ENCODE measurements around the gene GSTA4. TPM values are rescaled to one million over a fixed set of nuclear protein-coding genes. Genes with fewer than 3 reads are reported as not detected.
"Not testable (repeated sequence)": the region's sequence is repeated elsewhere in the genome, so short reads cannot be mapped to it uniquely, and the experiment has no call there.

The GSTA4 gene
- total RNA-seq, 1 donor from 2014 or later: 12.1 TPM

DNA sequence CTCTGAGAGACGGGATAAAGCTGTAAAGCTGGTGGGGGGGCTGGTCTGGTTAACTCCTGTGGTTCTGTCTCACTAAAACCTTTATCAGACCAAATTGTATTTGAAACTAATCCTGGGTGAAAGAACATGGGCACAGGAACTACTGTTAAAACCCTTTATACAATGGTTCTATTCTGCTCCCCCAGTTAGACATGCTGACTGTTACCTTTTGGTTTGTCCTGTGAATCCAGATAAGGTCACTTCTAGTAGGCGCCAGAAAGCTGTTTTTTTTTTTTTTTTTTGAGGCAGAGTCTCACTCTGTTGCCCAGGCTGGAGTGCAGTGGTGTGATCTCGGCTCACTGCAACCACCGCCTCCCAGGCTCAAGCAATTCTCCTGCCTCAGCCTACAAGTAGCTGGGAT is 29.7 kb downstream of the GSTA4 start:
- TF ChIP-seq, protein P1, sequence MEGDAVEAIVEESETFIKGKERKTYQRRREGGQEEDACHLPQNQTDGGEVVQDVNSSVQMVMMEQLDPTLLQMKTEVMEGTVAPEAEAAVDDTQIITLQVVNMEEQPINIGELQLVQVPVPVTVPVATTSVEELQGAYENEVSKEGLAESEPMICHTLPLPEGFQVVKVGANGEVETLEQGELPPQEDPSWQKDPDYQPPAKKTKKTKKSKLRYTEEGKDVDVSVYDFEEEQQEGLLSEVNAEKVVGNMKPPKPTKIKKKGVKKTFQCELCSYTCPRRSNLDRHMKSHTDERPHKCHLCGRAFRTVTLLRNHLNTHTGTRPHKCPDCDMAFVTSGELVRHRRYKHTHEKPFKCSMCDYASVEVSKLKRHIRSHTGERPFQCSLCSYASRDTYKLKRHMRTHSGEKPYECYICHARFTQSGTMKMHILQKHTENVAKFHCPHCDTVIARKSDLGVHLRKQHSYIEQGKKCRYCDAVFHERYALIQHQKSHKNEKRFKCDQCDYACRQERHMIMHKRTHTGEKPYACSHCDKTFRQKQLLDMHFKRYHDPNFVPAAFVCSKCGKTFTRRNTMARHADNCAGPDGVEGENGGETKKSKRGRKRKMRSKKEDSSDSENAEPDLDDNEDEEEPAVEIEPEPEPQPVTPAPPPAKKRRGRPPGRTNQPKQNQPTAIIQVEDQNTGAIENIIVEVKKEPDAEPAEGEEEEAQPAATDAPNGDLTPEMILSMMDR (conservative IDR thresholded peaks at IDR 0.05; ENCODE audit: low read depth, low read length): no peak
- no peak for DNase-seq (ENCODE audit: low read depth)
- H3K4me3 ChIP-seq (ENCODE audit: low read depth, low read length): no peak overlapping the region

DNA sequence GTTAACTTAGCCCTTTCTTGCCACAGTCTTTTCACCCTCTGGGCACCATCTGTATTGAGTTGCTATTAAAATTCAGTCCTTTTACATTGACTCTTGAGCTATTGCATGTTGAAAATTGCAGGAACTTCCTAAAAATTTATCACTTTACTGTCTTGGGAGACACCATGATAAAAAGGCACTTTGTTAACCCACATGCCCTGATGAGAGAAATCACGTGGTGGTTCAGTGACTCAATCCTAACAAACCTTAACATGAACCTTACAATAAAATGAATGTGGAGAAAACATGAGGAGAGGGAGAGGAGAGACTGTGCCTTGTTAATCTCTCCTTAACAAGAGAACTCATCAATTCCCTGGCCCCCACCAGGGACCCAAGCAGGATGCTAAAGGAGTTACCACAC is 30.8 kb downstream of the GSTA4 start:
- TF ChIP-seq, protein P1 (conservative IDR thresholded peaks at IDR 0.05; ENCODE audit: low read depth, low read length): no peak
- H3K4me3 ChIP-seq (ENCODE audit: low read depth, low read length): no peak overlapping the region

DNA sequence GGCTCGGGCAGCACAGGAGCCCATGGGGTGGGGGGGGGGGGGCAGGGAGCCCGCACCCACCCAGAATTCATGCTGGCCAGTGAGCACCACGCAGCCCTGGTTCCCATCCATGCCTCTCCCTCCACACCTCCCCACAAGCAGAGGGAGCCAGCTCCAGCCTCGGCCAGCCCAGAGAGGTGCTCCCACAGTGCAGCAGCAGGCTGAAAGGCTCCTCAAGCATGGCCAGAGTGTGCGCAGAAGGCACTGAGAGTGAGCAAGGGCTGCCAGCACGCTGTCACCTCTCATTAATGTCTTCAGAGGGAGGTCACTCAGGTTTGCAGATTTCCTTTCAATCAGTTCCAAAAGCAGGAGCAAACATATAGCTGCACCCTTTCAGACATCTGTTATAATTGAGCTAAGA is 32.4 kb downstream of the GSTA4 start:
- TF ChIP-seq, protein P1 (conservative IDR thresholded peaks at IDR 0.05; ENCODE audit: low read depth, low read length): no peak

More for the DNA sequence above, 30.8 kb downstream of the GSTA4 start:
- no peak for DNase-seq (ENCODE audit: low read depth)

DNA sequence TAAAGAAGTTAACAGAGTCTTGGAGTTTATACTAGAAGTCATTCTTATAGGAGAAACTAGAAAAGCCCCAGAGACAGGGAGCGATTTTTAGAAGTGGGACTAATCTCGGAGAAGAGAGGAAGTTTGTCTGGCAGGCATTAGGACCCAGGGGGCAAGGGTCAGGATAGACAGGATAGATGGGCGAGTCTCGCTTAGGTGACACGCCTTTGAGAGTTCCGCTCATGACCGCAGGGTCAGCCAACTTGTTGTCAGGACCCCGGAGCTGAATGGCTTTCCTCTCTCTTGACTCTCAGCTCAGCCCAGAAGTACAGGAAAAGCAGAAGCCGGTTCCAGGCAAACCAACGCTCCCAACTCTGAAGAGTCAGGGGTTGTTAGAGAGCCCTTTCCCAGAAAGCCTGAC is 34.1 kb downstream of the GSTA4 start:
- not testable (repeated sequence) for DNase-seq (ENCODE audit: low read depth); H3K4me3 ChIP-seq (ENCODE audit: low read depth, low read length)

More for the DNA sequence above, 32.4 kb downstream of the GSTA4 start:
- no peak overlapping the region for H3K4me3 ChIP-seq (ENCODE audit: low read depth, low read length)
- DNase-seq (ENCODE audit: low read depth): no peak

DNA sequence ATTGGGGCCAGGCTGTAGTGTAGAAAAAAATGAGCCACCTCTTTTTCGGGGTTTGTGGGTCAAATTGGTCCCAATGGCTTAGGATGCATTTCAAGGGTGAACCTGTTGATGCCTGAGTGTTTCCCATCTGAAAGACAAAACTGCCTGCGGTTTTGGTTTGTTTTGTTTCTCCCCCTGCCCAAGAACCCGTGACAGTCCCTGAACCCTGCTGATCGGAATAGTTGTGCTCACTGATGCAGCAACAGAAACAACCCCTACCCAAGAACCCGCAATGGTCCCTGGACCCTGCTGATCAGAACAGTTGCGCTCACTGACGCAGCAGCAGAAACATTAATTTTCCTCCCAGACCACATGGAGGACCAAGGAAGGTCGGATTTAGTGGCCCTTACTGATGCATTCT is 34.9 kb downstream of the GSTA4 start:
- DNase-seq (ENCODE audit: low read depth): not testable (repeated sequence)

DNA sequence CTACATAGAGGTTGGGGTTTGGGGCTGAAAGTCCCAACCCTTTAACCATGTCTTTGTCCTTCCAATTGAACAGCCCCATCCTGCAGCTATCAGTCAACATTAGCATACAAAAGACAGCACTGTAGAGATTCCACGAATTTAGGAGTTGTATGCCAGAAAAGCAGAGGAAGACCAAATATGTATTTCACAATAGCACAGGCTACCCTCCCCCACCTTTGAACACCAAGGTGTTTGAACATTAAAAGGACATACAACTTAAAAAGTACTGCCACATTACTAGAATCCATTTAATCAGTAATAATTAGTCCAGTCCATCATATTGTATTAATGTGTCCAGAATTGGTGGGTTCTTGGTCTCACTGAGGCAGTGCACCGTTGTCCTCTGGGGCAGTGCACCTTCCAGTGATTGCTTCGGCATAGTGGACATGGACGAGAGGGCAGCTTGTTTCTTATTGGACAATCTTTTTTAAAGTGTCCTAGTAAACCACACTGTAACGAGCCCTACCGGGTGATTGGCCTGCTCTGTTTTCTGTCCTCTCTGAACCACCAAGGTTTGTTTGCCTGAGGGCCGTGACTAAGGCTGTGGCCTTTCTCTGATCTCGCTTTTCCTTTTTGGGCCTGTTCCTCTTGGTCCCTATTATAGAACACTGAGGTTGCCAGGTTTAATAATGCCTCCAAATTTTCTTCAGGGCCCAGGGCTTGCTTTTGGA is 36.4 kb downstream of the GSTA4 start:
- TF ChIP-seq, protein P1 (conservative IDR thresholded peaks at IDR 0.05; ENCODE audit: low read depth, low read length): no peak
- no peak for DNase-seq (ENCODE audit: low read depth)
- H3K4me3 ChIP-seq (ENCODE audit: low read depth, low read length): no peak overlapping the region

More for the DNA sequence above, 34.9 kb downstream of the GSTA4 start:
- not testable (repeated sequence) for H3K4me3 ChIP-seq (ENCODE audit: low read depth, low read length)

DNA sequence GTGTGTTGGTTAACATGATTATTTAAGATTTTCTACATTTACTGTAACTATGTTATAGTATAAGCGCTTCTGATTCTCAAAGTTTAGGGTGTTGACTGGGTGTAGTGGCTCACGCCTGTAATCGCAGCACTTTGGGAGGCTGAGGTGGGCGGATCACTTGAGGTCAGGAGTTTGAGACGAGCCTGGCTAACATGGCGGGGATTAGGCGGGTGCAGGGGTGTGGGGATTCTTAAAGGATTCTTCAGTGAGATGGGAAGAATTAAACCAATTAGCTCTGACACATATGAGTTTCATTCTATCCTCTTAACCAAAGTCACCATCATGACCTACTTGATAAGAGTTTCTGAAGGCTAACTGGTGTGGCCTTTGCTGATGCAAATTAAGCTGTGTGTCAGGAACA is 39.2 kb downstream of the GSTA4 start:
- TF ChIP-seq, protein P1 (conservative IDR thresholded peaks at IDR 0.05; ENCODE audit: low read depth, low read length): no peak
- no peak for DNase-seq (ENCODE audit: low read depth)

More for the DNA sequence above, 39.2 kb downstream of the GSTA4 start:
- H3K4me3 ChIP-seq (ENCODE audit: low read depth, low read length): no peak overlapping the region
